H9 (cell line): ENCODE results near the gene ASPG. TPM values are rescaled to one million over a fixed set of nuclear protein-coding genes. Genes with fewer than 3 reads are reported as not detected.

Source experiments
- DNase-seq: peaks from one replicate; pipeline ENCODE4 v3.0.0-alpha.2; 2017
- H2AFZ ChIP-seq: one replicate; pipeline ENCODE4 v1.6.1; 2013; ENCODE audit warnings: mild to moderate bottlenecking, low read length, control low read depth, moderate library complexity
- H2AK5ac ChIP-seq: 2 replicates; pipeline ENCODE4 v1.6.1; 2013; ENCODE audit warnings: low read length, control low read depth, mixed read lengths; ENCODE audit not compliant: insufficient read length
- H2BK120ac ChIP-seq: one replicate; pipeline ENCODE4 v1.6.1; 2013; ENCODE audit warnings: low read depth, mild to moderate bottlenecking, low read length, control low read depth, inconsistent platforms; ENCODE audit not compliant: poor library complexity, severe bottlenecking
- H2BK12ac ChIP-seq: 2 replicates; pipeline ENCODE4 v1.6.1; 2013; ENCODE audit warnings: low read length, control low read depth, mixed read lengths, low read depth; ENCODE audit not compliant: insufficient read length
- H2BK15ac ChIP-seq: 2 replicates; pipeline ENCODE4 v1.6.1; 2013; ENCODE audit warnings: low read depth, low read length, control low read depth
- H2BK20ac ChIP-seq: one replicate; pipeline ENCODE4 v1.6.1; 2013; ENCODE audit warnings: low read depth, mild to moderate bottlenecking, low read length, control low read depth, inconsistent platforms; ENCODE audit not compliant: poor library complexity, severe bottlenecking
- H2BK5ac ChIP-seq: 2 replicates; pipeline ENCODE4 v1.6.1; 2013; ENCODE audit warnings: low read length, control low read depth, mixed read lengths; ENCODE audit not compliant: insufficient read length
- H3K14ac ChIP-seq: 2 replicates; pipeline ENCODE4 v1.6.1; 2013; ENCODE audit warnings: low read length, control low read depth; ENCODE audit not compliant: insufficient read depth
- H3K18ac ChIP-seq: 2 replicates; pipeline ENCODE4 v1.6.1; 2013; ENCODE audit warnings: low read depth, mild to moderate bottlenecking, mixed read lengths, low read length, control low read depth; ENCODE audit not compliant: insufficient read length
- H3K23ac ChIP-seq: 2 replicates; pipeline ENCODE4 v1.6.1; 2013; ENCODE audit warnings: low read length, control low read depth, mixed read lengths, low read depth; ENCODE audit not compliant: insufficient read length
- H3K23me2 ChIP-seq: 2 replicates; pipeline ENCODE4 v1.6.1; 2013; ENCODE audit warnings: low read depth, mild to moderate bottlenecking, mixed read lengths, low read length, control low read depth; ENCODE audit not compliant: insufficient read length, poor library complexity, severe bottlenecking
- H3K27ac ChIP-seq: 2 replicates; pipeline ENCODE4 v1.5.1; 2013; ENCODE audit warnings: low read length, control low read depth, mixed read lengths, low read depth; ENCODE audit not compliant: insufficient read length
- H3K27me3 ChIP-seq: 2 replicates; pipeline ENCODE4 v1.6.1; 2013; ENCODE audit warnings: low read length, control low read depth, inconsistent platforms; ENCODE audit not compliant: insufficient read depth
- H3K4ac ChIP-seq: 2 replicates; pipeline ENCODE4 v1.6.1; 2013; ENCODE audit warnings: low read depth, mild to moderate bottlenecking, control low read depth, inconsistent platforms, low read length, moderate library complexity
- H3K4me1 ChIP-seq: 2 replicates; pipeline ENCODE4 v1.6.1; 2013; ENCODE audit warnings: low read length, control low read depth, inconsistent platforms; ENCODE audit not compliant: insufficient read depth
- H3K4me2 ChIP-seq: 2 replicates; pipeline ENCODE4 v1.6.1; 2013; ENCODE audit warnings: low read length, control low read depth, mixed read lengths; ENCODE audit not compliant: insufficient read length, insufficient read depth
- H3K56ac ChIP-seq: 2 replicates; pipeline ENCODE4 v1.6.1; 2013; ENCODE audit warnings: low read depth, mild to moderate bottlenecking, mixed read lengths, low read length, control low read depth; ENCODE audit not compliant: insufficient read length
- H3K79me1 ChIP-seq: 2 replicates; pipeline ENCODE4 v1.6.1; 2013; ENCODE audit warnings: low read depth, mild to moderate bottlenecking, moderate library complexity, low read length, control low read depth, inconsistent platforms; ENCODE audit not compliant: insufficient read depth, poor library complexity, severe bottlenecking
- H3K79me2 ChIP-seq: 2 replicates; pipeline ENCODE4 v1.6.1; 2013; ENCODE audit warnings: low read length, control low read depth, inconsistent platforms; ENCODE audit not compliant: insufficient read depth
- H3K9ac ChIP-seq: 2 replicates; pipeline ENCODE4 v1.6.1; 2013; ENCODE audit warnings: low read length, control low read depth, mixed read lengths; ENCODE audit not compliant: insufficient read length; ENCODE audit errors: extremely low read depth
- H3K9me3 ChIP-seq: one replicate; pipeline ENCODE4 v1.6.1; 2013; ENCODE audit warnings: low read depth, low read length, inconsistent platforms; ENCODE audit not compliant: control insufficient read depth
- H3T11ph ChIP-seq: one replicate; pipeline ENCODE4 v1.6.1; 2013; ENCODE audit warnings: mild to moderate bottlenecking, low read length, control low read depth, inconsistent platforms
- H4K20me1 ChIP-seq: one replicate; pipeline ENCODE4 v1.6.1; 2013; ENCODE audit not compliant: control insufficient read depth, insufficient read length, insufficient read depth
- H4K5ac ChIP-seq: 2 replicates; pipeline ENCODE4 v1.6.1; 2013; ENCODE audit warnings: low read depth, mild to moderate bottlenecking, mixed read lengths, low read length, control low read depth; ENCODE audit not compliant: insufficient read length
- H4K8ac ChIP-seq: replicated peaks from 2 replicates; pipeline ENCODE4 v1.6.1; 2013; ENCODE audit warnings: low read length, control low read depth, mixed read lengths, low read depth; ENCODE audit not compliant: insufficient read length
- H4K91ac ChIP-seq: 2 replicates; pipeline ENCODE4 v1.6.1; 2013; ENCODE audit warnings: low read depth, mild to moderate bottlenecking, moderate library complexity, mixed read lengths, low read length, control low read depth; ENCODE audit not compliant: insufficient read length
- H3K27ac Mint-ChIP-seq, 3 experiments: 2 replicates in 2 of 3; 3 replicates in 1 of 3; pipeline ENCODE4 v1.8.0; 2020 to 2021; ENCODE audit warnings: mixed read lengths in 3 of 3, mild to moderate bottlenecking in 1 of 3, moderate library complexity in 1 of 3
- H3K27me3 Mint-ChIP-seq: 2 replicates; pipeline ENCODE4 v1.8.0; 2021; ENCODE audit warnings: low read depth, mild to moderate bottlenecking, moderate library complexity, mixed read lengths
- H3K36me3 Mint-ChIP-seq, 3 experiments: 2 replicates in 2 of 3; 3 replicates in 1 of 3; pipeline ENCODE4 v1.8.0; 2020 to 2021; ENCODE audit warnings: low read depth in 3 of 3, mixed read lengths in 3 of 3; ENCODE audit not compliant: insufficient read depth in 1 of 3
- H3K4me1 Mint-ChIP-seq, 2 experiments: 2 replicates each; pipeline ENCODE4 v1.8.0; 2020; ENCODE audit warnings: mixed read lengths in 2 of 2
- H3K4me3 Mint-ChIP-seq, 2 experiments: 2 replicates in 1 of 2; 3 replicates in 1 of 2; pipeline ENCODE4 v1.8.0; 2020 to 2021; ENCODE audit warnings: mild to moderate bottlenecking in 2 of 2, mixed read lengths in 2 of 2, moderate library complexity in 1 of 2
- H3K9me3 Mint-ChIP-seq, 2 experiments: 2 replicates in 1 of 2; 3 replicates in 1 of 2; pipeline ENCODE4 v1.8.0; 2020; ENCODE audit warnings: mild to moderate bottlenecking in 2 of 2, mixed read lengths in 2 of 2, moderate library complexity in 1 of 2
- CTCF ChIP-seq: fragments of 200-600 bp; sonication (generic); conservative IDR thresholded peaks from 3 replicates; pipeline ENCODE4 v1.8.0; 2021; ENCODE audit warnings: antibody characterized with exemption, mild to moderate bottlenecking
- WGBS: extraction: QIAGEN DNeasy Blood & Tissue Kit; methylation state at CpG from one replicate; pipeline ENCODE4 v1.1.7; 2013; ENCODE audit warnings: missing lambda C conversion rate, low lambda C conversion rate, mixed read lengths; ENCODE audit not compliant: insufficient read length; ENCODE audit errors: extremely low coverage; 5-methylcytosine and 5-hydroxymethylcytosine counted together
- total RNA-seq: library from RNA; stranded (reverse); gene quantifications from 2 replicates; pipeline ENCODE4 v1.2.1, GENCODE V29; 2021

The ASPG gene
- total RNA-seq, 1 experiment from 2014 or later: 0.33 TPM

GRCh38 chr14:104135121-104135903 lies 49.8 kb downstream of the ASPG start:
- Histone ChIP-seq H2AFZ (no peak overlapping the region), H3K4me2 (peak overlapping the region; percentile 53), H3K14ac (no peak overlapping the region)

More at GRCh38 chr14:104135121-104135903, 49.8 kb downstream of the ASPG start:
- Histone ChIP-seq H3K56ac (no peak overlapping the region), H4K8ac (no peak overlapping the region), H2BK15ac (no peak overlapping the region), H4K5ac (no peak overlapping the region), H2BK5ac (no peak overlapping the region), H2BK120ac (no peak overlapping the region), H3K23me2 (peaks cover 22% of the 10 kb centered on the region), H2BK12ac (no peak overlapping the region), H3K9me3 (no peaks in the 10 kb centered on the region), H3K4me1 (no peaks in the 10 kb centered on the region; the same call in 1 of the 2 replicates), H3K18ac (no peak overlapping the region), H2BK20ac (no peak overlapping the region), H3K27me3 (peaks cover 19% of the 10 kb centered on the region), H4K20me1 (peaks cover 2% of the 10 kb centered on the region), H4K91ac (no peak overlapping the region), H3K27ac (no peak overlapping the region), H3K79me2 (no peaks in the 10 kb centered on the region; the same call in 1 of the 2 replicates), H3K23ac (no peak overlapping the region), H2AK5ac (no peak overlapping the region), H3K79me1 (no peaks in the 10 kb centered on the region), H3K4ac (no peak overlapping the region), H3T11ph (no peak overlapping the region), H3K9ac (no peak overlapping the region)
- peak; percentile 84 for DNase-seq
- Mint-ChIP-seq H3K36me3 (0 out of 7 replicates have a peak, but pooled peaks cover 0 to under 1% (median 0%) of the 10 kb centered on the region in 3 experiments), H3K4me1 (peaks cover 13 to 24% of the 10 kb centered on the region in 2 experiments), H3K9me3 (peaks cover 1 to 2% of the 10 kb centered on the region in 2 experiments; a peak in 4 of 5 replicates), H3K4me3 (peak overlapping the region; percentile 49 to 77), H3K27ac (peak overlapping the region in 1 of 3 experiments; percentile 28; a peak in 1 of 7 replicates), H3K27me3 (peaks cover 61% of the 10 kb centered on the region)
- TF ChIP-seq CTCF: peak; percentile 67
- WGBS: no CpG with 5 or more reads among the region's 47 CpGs
